Measurements from ENCODE around the gene ATG2B.
A peak's percentile ranks its signal among the peaks of the same experiment; 100 is the strongest.
"Not testable (repeated sequence)": the region's sequence is repeated elsewhere in the genome, so short reads cannot be mapped to it uniquely, and the experiment has no call there.

Gene ATG2B

DNA sequence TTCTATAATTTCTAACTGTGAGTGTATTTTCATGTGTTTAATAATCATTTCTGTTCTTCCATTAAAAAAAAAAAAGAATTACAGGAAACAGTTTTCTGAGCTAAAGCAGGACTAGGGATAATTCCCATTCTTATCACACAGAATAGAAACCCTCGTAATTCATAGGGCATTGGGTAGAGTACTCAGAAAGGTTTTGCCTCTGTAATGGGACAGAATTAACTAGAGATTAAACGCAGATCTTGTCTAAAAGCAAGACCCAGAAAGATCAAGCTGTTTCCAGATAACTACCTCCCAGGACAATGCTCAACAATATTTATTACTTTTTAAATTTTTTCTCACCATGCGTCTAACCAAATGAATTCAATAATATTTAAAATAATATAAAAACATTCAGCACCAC lies 10.4 kb upstream of the ATG2B start:
- DNase-seq (ENCODE audit: low read depth in 1 of 2, low spot score in 1 of 2) = no peak

DNA sequence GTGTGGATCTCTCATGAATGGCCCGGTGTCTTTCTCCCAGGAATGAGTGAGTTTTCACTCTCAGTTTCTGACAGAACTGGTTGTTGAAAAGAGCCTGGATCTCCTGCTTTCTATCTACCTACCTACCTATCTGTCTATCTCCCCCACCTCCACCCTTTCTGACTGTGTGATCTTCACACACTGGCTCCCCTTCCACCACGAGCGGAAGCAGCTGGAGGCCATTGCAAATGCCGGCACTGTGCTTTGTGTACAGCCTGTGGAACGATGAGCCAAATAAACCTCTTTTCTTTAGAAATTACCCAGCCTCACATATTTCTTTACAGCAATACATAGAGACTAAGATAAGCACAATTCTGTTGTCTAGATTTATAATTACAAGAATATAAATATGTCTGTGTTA lies 7.4 kb upstream of the ATG2B start:
- no peak for DNase-seq (ENCODE audit: low read depth in 1 of 2, low spot score in 1 of 2)

DNA sequence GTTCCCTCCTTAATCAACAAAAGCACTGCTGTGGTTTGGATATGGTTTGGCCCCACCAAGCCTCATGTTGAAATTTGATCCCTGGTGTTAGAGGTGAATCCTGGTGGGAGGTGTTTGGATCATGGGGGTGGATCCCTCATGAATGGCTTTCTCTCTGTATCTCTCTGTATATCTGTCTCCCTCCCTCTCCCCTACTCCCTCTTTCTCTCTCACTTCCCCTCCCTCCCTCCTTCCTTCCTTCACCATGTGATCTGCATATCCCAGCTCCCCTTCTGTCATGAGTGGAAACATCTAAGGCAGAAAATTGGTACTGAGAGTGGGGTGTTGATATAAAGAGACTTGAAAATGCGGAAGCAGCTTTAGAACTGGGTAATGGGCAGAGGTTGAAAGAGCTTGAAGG lies 5.4 kb upstream of the ATG2B start:
- no peak for DNase-seq (ENCODE audit: low read depth in 1 of 2, low spot score in 1 of 2)

DNA sequence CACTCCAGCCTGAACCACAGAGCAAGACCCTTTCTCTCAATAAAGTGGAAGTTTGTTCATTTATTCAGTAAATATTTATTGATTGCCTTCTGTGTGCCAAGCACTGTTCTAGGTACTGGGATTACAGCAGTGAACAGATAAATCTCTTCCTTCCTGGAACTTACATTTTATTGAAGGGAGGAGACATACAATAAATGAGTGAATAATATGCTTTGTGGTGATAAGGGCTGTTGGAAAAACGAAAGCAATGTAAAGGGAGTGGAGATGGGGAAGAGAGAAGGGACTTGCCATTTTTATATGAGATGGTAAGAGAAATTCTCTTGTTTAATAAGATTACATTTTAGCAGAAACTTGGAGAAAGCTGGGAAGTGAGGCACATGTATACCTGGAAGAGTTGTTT lies 1.8 kb upstream of the ATG2B start:
- DNase-seq (ENCODE audit: low read depth in 1 of 2, low spot score in 1 of 2) = no peak

DNA sequence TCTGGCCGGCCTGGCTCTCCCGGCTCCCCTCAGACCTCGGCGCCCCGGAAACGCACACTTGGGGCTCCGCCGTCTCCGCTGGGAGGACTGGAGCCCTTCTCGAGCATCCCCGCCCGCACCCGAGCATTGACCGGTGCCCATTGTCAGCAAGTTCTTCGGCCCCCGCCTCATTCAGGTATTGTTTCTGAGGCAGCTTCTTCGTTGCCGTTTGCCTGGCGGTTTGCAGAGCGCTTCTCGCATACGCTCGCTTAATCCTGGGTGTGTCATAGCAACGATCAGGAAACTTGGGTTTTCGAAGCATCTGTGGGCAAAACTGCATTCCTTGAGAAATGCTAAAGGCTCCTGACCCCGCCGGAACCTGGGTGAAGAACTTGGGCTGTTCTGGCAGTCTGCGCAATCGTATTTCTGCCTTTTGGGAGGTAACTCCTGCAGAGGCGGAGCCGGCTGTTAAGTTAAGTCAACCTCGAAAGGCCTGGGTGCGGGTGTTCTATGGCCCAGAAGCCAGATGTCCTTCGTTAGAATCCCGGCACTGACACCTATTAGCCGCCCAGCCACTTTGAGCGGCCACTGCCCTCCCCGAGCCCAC lies 703 bp upstream of the ATG2B start:
- DNase-seq (ENCODE audit: low read depth in 1 of 2, low spot score in 1 of 2) = peak in 1 of 2 donors; percentile 7

DNA sequence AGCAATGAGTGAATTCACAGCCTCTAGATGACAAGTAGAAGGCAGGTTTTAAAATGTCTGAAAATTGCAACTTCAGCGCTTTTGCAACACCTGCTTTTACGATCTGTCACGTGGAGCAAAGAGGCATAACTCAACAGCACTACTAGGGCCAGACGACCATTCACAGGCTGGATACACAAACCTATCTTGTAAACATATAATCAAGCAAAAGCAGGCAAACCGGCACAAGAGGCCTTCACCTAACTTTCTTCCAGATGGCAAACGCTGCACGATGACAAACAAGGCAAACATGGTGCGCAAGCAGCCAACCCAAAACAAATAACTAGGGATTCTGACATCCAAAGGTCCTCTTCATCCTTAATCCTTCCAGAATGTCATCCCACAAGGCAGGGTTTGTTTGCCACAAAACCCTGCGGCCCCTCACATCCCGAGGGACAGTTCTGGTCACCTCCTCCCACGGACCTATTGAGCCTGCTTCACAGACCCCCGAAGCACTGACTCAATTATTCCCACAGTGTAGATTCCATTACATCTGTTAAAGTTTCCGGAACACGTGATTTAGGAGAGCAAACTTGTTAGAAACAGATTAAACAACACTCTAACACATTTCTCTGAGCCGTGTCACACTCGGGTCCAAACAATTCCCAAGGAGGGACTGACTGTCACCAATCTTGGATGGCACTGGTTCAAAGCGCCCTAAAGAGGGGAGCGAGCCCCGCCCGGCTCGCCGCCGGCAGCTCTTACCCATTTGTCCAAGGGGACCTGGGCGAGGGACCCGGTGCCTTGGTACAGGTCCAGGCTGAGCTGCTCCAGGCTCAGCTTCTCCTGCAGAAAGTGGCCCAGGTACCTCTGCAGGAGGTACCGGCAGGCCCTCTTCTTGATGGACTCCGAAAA lies 823 bp downstream of the ATG2B start:
- DNase-seq (ENCODE audit: low read depth in 1 of 2, low spot score in 1 of 2) = peak in 1 of 2 donors; percentile 33

DNA sequence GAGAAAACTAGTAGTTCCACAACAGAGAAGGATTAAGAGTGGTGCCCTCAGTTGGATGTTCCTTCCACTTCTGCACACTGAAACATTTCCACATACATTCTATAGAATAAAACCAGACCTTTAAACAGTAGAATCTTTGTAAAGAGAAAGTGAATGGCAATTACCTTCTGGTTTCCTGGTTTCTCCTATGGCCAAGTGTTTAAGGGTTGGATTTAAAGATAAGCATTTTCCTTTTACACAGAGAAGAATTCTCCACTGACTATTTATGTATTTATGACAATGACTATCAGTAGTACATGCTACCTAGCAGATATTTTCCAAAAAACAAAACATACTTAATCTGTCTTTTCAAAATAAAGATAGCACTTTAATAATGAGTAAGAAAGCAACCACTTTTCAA lies 3.2 kb downstream of the ATG2B start:
- DNase-seq (ENCODE audit: low read depth in 1 of 2, low spot score in 1 of 2) = no peak

DNA sequence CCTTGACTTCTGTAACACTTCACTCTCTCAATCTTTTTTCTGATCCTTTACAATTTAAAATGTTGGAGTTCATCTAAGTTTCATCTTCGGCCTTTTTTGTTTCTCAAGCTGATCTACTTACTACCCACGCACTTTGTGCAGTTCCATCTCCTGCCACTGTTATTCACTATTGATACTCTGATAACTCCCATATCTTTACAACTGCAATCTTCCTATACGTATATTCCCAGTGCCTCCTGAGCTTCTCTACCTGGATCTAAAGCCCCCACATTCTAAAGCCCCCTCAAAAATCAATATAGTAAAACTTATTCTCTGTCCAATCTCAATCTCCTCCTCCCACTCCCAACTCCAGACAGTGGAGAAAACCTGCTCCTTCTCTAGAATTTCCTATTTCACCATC lies 5.9 kb downstream of the ATG2B start:
- DNase-seq (ENCODE audit: low read depth in 1 of 2, low spot score in 1 of 2) = no peak

DNA sequence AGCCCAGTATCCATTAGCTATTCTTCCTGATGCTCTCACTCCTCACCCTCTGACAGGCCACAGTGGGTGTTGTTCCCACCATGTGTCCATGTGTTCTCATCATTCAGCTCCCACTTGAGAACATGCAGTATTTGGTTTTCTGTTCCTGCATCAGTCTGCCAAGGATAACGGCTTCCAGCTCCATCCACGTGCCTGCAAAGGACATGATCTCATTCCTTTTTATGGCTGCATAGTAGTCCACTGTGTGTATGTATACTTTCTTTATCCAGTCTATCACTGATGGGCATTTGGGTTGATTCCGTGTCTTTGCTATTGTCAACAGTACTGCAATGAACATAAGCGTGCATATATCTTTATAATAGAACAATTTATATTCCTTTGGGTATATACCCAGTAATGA lies 8.9 kb downstream of the ATG2B start:
- DNase-seq (ENCODE audit: low read depth in 1 of 2, low spot score in 1 of 2) = no peak

DNA sequence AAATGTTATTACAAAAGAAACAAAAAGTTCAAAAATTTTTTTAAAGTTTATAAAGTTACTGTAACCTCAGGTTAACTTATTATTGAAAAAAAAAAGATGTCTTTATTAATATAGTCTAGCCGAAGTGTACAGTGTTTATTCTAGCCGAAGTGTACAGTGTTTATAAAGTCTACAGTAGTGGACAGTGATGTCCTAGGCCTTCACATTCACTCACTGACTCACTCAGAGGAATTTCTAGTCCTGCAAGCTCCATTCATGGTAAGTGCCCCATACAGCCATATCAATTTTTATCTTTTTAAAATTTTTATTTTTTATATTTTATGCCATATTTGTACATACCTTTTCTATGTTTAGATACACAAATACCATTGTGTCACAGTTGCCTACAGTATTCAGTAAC lies 10.4 kb downstream of the ATG2B start:
- DNase-seq (ENCODE audit: low read depth in 1 of 2, low spot score in 1 of 2) = no peak

DNA sequence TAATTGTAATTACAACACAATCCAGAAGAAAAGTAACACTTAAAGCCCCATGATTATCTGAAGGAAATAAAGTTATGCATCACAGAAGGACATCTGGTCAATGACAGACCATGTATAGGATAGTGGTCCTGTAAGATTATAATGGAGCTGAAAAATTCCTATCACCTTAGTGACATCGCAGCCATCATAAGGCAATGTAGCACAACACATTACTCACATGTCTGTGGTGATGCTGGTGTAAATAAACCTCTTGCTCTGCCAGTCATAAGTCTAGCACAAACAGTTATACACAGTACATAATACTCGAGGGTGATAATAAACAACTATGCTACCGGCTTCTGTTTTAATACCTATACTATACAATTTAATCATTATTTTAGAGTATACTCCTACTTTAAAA lies 11.2 kb downstream of the ATG2B start:
- no peak for DNase-seq (ENCODE audit: low read depth in 1 of 2, low spot score in 1 of 2)

DNA sequence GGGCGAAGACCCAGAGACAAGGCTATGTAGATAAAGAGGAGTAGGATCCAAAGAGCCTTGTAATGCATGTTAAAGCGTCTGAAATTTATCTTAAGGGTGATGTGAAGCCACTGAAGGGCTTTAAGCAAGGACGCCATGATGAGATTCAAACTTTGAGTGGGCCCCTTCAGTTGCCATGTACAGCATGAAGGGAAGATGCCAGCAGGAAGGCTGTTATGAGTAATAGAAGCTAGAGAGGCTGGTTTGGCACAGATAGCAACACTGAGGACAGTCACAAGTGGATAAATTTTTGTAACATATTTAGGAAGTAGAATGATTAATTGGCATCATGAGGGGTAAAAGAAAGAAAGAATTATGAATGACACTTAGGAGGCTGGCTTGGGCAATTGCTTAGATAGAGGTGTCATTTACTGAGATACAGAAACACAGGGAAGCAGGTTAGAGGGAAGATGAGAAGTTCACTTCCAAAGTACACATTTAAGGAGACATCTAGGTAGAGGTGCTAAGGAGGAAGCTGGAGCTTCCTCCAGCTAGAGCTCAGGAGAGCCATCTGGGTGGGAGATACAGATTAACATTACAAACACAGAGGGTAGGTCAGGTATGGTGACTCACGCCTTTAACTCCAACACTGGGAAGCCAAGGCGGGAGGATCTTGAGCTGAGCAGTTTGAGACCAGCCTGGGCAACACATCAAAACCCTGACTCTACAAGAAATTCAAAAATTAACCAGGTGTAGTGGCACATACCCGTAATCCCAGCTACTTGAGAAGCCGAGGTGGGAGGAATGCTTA lies 13.7 kb downstream of the ATG2B start:
- DNase-seq (ENCODE audit: low read depth in 1 of 2, low spot score in 1 of 2) = no peak

DNA sequence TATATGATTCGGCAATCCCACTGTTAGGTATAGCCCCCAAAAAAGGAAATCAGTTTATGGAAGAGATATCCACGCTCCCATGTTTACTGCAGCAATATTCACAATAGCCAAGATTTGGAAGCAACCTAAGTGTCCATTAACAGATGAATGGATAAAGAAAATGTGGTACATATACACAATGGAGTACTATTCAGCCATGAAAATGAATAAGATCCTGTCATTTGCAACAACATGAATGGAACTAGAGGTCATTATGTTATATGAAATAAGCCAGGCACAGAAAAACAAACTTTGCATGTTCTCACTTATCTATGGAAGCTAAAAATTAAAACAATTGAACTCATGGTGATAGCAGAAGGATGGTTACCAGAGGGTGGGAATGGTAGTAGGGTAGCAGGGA lies 15.2 kb downstream of the ATG2B start:
- DNase-seq (ENCODE audit: low read depth in 1 of 2, low spot score in 1 of 2) = not testable (repeated sequence)

DNA sequence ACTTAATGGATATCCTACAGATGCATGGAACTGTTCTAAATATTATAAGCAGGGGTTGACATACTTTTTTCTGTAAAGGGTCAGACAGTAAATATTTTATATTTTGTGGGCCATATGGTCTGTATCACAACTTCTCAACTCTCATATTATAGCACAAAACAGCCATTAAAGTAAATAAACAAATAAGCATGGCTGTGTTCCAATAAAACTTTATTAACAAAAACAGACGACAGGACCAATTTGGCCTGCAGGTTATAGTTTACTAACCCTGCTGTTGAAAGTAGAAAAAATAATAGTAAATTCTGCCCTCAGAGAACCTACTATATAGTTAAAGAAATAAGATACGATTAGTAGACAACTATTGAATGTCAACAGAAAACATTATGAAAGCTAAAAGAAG lies 17.5 kb downstream of the ATG2B start:
- DNase-seq (ENCODE audit: low read depth in 1 of 2, low spot score in 1 of 2) = no peak

DNA sequence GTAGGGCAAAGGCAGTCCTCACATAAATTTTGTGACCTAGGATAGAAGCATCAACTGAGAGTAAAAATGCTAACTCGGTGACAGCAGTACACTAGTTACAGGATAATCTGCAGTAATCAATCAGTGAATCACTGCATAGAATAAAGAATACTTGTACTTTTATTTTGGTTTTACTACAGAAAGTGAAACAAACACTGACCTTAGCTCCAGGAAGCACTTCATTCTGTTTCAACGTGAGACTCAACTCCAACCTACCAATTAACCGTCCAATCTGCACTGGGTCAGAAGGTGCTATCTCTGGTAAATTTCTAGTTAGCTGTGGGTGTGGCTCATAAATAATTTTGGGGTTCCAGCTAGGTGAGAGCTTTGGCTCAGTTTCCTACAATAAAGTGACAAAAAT lies 21.8 kb downstream of the ATG2B start:
- no peak for DNase-seq (ENCODE audit: low read depth in 1 of 2, low spot score in 1 of 2)

DNA sequence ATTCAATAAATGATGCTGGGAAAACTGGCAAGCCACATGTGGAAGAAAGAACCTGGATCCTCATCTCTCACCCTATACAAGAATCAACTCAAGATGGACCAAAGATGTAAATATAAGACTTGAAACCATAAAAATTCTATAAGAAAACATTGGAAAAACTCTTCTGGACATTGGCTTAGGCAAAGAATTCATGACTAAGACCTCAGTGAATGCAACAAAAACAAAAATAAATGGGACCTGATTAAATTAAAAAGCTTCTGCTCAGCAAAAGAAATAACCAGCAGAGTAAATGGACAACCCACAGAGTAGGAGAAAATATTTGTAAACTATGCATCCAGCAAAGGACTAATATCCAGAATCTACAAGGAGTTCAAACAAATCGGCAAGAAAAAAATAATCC lies 24.6 kb downstream of the ATG2B start:
- no peak for DNase-seq (ENCODE audit: low read depth in 1 of 2, low spot score in 1 of 2)

DNA sequence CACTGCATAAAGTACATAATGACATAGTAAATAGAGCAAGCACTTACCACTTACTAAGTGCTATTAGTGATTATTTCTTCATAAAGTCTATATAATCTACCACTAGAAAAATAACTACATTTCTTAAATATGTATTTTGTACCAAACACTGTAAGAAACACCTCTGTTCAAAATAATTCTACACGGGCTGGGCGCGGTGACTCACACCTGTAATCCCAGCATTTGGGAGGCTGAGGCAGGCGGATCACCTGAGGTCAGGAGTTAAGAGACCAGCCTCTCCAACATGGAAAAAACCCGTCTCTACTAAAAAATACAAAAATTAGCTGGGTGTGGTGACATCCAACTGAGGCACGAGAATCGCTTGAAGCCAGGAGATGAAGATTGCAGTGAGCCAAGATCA lies 38.9 kb downstream of the ATG2B start:
- DNase-seq (ENCODE audit: low read depth in 1 of 2, low spot score in 1 of 2) = no peak

DNA sequence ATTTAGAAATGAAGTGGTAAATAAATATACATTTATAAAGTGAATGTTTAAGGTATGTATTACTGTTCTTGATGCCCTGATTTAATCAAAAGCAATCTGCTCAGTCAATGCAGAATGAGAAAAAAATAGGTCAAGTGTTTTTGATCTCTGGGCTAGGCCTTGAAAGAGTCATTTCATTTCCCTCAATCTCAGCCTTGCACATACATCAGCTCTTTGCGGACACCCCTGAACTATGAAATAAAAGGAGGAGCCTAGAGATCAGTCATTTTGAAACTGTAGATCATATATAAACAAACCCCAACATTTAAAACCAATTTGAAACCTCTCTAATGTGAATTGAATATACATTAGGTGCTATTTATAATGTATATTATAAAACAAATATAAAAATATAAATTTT lies 42.5 kb downstream of the ATG2B start:
- DNase-seq (ENCODE audit: low read depth in 1 of 2, low spot score in 1 of 2) = no peak

DNA sequence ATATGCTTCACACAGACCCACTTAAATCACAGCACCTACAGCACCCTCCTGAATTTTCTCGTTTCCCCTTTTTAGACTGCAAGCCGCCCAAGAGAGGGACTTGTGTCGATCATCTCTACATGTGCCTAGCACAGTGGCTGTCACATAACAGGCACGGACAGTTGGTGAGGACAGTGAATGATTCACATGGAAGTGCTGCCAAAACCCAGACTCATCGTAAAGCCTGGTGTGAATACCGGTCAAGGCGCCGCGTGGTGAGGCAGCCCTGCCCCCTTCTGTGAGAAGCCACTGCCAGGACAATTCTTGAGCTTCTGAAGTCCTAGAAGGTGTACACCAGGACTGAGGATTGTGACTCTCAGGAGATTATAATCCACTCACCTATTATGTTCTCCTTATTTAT lies 44.3 kb downstream of the ATG2B start:
- DNase-seq (ENCODE audit: low read depth in 1 of 2, low spot score in 1 of 2) = no peak

DNA sequence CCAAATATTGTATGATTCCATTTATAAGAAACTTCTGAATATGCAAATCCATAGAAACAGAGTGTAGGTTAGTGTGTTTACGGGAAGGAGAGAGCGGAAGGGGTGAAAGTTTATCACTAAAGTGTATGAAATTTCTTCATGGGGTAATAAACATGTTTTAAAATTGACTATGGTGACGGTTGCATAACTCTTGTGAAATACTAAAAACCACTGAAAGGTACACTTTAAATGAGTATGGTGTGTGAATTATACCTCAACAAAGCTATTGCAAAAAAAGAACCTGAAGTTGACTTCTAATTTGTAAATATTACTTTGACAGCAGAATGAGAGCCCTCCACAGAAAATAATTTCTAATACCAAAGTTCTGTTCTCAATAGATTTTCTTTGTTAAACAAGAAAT lies 47.1 kb downstream of the ATG2B start:
- DNase-seq (ENCODE audit: low read depth in 1 of 2, low spot score in 1 of 2) = no peak

DNA sequence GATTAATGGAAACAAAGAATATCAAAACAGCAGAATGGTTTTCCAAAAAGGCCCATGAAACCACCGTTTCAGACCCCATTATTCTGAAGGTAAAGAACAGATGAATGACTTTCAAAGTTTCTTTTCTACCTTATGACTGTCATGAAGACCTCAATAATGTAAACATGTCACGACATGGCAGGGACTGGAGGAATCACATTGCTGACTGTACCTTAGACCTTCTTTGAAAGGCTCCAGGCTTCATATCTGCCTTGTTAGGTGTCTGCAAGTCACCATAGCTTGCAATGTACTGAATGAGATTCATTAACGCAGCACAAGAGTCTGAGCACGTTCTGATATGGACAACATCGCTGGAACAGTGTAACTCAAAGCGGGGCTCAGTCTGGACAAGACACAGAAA lies 52.2 kb downstream of the ATG2B start:
- DNase-seq (ENCODE audit: low read depth in 1 of 2, low spot score in 1 of 2) = no peak

DNA sequence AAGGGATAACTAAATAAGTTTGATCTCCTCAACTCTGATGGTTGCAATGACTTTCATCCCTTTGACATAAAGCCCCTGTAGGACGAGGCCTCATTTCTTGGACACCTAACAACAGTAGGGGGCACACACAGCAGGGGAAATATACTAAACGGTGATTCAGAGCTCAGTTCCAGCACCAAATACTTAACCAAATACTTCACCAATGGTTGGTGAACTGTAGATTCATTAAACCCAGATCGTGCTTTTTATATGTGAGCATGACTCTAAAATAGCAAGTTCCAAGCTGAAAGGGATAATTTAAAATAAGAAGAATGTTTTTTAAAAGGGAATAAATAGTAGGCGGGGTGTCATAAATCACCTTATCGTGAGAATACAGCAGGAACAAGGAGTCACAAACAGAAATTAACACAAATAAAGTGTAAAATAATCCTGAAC lies 53.2 kb downstream of the ATG2B start:
- DNase-seq (ENCODE audit: low read depth in 1 of 2, low spot score in 1 of 2) = no peak

All from activated T-helper 1 cell treated with anti-CD3 and anti-CD28 coated beads, Interleukin-2, amount 50 U/mL, for 16 hours (primary cell).